Stimulated activated naive CD4-positive, alpha-beta T cell treated with Interleukin-2 at 50 U/mL for 16 hours (primary cell): Measurements from ENCODE around the gene TMEM221.

Experiments
- DNase-seq: peaks from one replicate; lab custom pipeline; 2025; lab: John Stamatoyannopoulos, UW

Gene TMEM221

DNA sequence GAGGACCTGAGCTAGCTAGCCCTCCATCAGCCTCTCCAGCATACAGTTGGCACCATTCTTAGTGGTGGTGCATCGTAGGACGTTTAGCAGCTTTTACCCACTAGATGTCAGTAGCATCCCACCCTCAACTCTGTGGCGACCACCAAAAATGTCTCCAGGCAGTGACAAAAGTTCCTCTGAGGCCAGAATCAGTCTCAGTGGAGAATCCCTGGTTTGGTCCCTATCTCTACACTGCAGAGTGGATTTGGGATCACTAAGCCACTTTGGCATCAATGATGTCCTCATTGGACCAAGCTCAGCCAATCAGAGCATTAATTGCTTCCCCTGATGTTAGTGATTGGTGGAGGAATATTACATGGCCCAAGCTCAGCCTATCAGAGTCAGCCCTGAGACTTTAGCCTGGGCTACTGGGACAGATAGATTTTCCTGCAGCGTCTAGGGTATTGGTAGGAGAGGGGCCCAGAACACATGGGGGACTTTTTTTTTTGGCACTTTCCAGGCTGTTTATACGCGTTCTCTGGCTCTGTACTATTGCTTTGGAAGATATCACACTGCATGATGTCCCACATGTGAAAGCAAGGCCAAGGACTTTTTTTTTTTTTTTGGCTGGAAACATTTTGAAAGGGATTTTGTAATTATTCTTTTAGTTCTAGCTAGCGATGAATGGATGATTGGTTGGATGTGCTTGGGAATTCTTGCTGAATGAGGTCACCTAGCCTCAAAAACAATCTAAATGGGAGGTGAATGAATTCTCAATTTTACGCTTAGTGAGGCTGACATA lies 7.0 kb downstream of the TMEM221 start:
- no peak for DNase-seq

DNA sequence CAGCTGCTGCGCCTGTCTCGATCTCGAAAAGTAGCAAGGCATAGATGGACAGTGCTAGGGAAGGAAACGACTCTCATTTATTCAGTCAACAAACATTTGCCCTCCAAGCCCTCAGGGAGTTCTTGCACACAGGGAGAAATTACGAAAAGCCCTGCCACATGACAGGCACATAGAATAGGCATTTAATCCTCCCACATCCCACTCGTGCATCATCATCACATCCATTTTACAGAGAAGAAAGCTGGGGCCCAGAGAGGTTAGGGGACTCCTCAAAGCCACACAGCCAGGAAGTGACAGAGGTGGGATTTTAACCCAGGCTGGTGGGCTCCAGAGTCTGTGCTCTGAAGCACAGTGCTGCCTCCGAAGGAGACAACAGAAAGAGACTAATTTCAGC lies 11.6 kb downstream of the TMEM221 start:
- no peak for DNase-seq

GRCh38 chr19:17436094-17436873 lies 12.2 kb downstream of the TMEM221 start:
- DNase-seq = no peak

DNA sequence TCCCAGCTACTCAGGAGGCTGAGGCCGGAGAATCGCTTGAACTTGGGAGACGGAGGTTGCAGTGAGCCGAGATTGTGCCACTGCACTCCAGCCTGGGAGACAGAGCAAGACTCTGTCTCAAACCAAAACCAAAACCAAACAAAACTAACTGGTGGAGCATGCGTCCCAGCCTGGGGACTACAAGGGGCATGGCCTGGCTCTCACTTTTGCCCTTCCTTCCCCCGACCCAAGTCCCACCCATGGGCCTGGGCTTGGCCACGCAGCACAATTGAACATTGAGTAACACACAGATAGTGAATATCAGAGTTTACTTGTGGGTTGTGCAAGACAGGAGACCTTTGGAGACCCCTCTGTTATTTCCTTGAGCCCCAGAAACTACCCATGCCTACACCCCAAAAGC lies 13.2 kb downstream of the TMEM221 start:
- DNase-seq = no peak

- DNase-seq = no peak
Observed at GRCh38 chr19:17431417-17431816, 17.1 kb downstream of the TMEM221 start.

- DNase-seq = no peak
Observed at GRCh38 chr19:17429641-17430113, 18.8 kb downstream of the TMEM221 start.

DNA sequence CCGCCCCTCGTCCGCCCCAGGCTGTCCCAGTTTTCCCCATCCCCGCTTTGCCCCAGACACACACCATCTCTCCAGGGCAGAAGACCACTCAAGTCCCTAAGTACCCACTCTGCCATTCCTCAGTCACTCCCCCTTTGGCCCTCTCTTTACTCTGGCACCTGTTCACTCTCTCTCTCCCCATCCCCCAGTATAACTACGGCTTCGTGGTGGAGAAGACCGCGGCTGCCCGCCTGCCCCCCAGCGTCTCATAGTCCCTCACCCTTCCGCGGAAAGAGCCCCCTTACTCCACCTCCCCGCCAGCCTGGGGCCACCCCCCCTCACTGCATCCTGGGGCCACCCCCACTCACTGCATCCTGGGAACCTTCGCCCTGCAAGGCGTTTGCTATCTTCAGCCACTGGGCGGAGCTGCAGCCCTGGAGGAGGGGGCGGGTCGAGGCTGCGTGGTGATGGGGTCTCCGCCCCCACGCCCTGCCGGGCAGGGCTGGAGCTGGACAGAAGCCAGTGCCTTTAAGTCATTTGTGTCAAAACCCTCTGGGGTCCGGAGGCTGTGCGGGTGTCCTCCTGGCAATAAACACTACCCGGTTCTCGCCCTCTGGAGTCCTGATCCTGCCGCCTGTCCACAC lies 23.6 kb downstream of the TMEM221 start:
- DNase-seq = no peak

DNA sequence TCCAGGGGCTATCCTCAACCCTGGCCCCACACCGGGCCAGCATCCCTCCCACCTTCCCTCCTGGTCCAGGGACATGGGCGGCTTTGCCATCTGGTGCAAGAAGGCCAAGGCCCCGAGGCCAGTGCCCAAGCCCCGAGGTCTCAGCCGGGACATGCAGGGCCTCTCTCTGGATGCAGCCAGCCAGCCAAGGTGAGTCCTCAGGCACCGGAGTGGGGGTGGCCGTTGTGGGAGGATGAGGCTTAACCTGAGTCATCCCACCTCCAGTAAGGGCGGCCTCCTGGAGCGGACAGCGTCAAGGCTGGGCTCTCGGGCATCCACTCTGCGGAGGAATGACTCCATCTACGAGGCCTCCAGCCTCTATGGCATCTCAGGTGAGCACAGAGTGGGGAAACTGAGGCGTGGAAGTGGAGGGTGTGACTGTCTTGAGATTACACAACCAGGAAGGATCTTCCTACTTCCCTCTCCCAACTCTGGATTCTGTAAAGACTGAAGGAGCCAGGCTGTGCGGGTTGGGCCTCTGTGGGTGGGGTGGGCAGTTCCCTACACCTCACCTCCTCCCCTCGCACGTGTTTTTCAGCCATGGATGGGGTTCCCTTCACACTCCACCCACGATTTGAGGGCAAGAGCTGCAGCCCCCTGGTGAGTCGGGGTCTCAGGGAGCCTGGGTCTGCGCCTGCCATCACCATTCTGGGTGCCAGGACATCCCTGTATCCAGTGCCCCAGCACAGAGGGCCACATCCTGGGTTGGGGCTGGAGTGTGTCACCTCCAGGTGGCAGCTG lies 24.8 kb downstream of the TMEM221 start:
- DNase-seq = no peak

DNA sequence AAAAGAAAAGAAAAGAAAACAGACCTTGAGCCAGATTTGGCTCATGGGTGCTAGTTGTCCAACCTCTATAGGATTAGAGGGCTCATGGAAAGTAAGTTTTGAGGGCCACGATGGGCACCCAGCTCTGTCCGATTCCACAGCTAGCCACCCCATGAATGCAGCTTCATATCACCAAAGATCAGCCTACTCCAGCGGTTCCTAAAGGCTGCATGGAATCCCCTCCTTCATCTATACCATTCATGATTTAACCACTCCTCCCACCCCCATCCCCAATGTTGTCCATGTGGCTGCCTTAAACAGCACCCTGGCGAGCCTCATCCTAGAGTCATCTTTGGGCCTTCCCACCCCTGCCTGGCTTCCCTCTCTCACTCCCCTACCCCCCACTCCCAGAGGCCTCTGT lies 26.5 kb downstream of the TMEM221 start:
- no peak for DNase-seq

DNA sequence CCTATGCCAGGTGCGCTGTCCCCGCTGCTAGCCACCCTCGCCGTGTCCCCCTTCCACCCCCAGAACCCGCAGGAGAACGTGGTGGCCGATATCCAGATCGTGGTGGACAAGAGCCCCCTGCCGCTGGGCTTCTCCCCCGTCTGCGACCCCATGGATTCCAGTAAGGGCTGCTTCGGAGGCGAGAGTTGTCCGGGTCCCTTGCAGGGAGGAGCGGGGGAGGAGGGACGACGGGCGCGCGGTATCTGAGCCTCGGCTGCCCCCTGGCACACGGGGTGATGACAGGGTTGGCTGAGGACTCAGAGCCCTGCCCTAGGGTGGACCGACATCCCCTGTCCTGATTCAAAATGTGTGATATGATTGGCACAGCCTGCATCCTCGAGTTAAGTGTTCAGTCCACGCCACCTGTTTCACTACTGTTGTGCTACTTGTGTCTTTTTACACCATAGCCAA lies 28.0 kb downstream of the TMEM221 start:
- DNase-seq = no peak

- peak; percentile 97 for DNase-seq
Observed at GRCh38 chr19:17419621-17420474, 28.6 kb downstream of the TMEM221 start, which contains the start of gene MVB12A. Gene MVB12A (plus strand): TSS chr19:17420047. CDS start chr19:17420136, 89 bp downstream.

DNA sequence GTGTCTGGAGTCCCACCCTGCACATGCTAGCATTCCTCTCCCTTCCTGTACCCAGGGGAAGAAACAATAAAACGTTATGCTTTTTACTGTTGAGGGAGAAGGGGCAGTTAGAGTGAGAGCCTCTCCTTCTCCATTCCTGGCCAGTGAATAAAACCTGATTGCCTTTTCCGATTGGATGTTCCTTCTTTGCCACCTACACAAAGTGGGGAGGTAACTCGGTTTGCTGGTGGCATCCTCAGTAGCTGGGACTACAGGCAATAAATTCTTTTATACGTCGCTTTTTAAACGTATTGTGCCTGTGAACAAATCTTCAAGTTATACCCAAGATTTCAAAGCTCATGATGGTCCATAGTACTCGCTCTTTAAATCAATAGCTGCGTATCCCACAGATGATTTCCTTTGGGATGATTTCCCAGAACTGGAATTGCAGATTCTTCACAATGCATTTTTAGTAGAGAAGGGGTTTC lies 29.3 kb downstream of the TMEM221 start:
- no peak for DNase-seq

GRCh38 chr19:17418710-17419109 lies 29.8 kb downstream of the TMEM221 start:
- no peak for DNase-seq

DNA sequence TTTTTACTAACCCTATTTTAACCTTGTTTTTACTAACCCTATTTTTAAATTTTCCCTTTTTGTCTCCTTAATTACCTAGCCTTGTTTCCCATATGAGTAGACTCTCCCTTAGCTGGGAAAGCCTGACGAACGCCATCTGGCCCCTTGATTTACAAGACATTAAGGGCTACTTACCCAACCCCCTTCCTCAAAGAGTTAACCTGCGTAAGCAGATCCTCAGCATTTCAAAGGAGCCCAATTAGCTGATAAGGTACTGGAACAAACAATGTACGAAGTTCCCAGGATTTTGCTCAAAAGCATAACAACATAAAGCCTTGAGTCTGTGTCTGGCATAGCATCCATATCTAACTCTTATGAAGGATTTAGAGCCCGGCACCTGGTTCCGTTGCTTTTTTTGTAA lies 33.3 kb downstream of the TMEM221 start:
- no peak for DNase-seq

GRCh38 chr19:17414097-17414496 lies 34.4 kb downstream of the TMEM221 start:
- DNase-seq = no peak

DNA sequence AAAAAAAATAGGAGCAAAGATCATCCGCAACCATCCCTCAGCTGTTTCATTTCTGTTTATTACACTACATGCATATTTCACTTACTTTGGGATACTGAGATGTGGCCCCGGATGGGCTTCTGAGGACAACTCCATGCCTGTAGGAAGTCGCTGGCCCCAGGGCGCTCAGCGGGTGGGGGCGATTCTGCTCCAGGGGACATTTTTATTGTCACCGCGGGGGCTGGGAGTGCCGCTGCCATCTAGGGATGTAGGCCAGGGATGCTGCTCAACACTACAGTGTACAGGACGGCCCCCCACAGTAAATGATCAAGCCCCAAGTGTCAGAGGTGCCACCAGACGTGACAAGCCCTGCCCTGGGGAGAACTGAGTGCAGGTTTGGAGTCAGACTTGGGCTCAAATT lies 36.7 kb downstream of the TMEM221 start:
- DNase-seq = no peak

DNA sequence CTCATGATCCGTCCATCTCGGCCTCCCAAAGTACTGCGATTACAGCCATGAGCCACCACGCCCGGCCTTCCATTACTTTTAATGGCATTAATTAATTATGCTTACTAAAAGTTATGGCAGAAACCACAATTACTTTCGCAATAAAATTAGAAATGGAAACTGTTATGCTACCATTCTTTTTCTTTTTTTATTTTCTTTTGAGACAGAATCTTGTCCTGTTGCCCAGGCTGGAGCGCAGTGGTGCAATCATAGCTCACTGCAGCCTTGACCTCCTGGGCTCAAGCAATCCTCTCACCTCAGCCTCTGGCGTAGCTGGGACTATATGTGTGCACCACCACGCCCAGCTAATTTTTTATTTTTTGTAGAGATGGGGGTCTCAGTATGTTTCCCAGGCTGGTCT lies 38.5 kb downstream of the TMEM221 start:
- DNase-seq = no peak

GRCh38 chr19:17406887-17407196 lies 41.6 kb downstream of the TMEM221 start:
- DNase-seq = no peak

- no peak for DNase-seq
Observed at GRCh38 chr19:17406046-17406886, 42.2 kb downstream of the TMEM221 start.
